Fibroblast of pulmonary artery (primary cell): ENCODE data around the gene FAF1.
"Not testable (repeated sequence)": the region's sequence is repeated elsewhere in the genome, so short reads cannot be mapped to it uniquely, and the experiment has no call there.

Experiments
- DNase-seq: peaks from one replicate; pipeline ENCODE4 v3.0.0-alpha.2; 2010; ENCODE audit warnings: low read depth
- H3K4me3 ChIP-seq: replicated peaks from 2 replicates; pipeline ENCODE4 v1.5.1; 2011; ENCODE audit warnings: low read depth, mild to moderate bottlenecking, control low read depth, low read length, moderate library complexity
- TF ChIP-seq, protein P1 (sequence below): IDR thresholded peaks from 2 replicates; pipeline ENCODE4 v1.5.1; 2011; ENCODE audit warnings: mild to moderate bottlenecking, control low read depth, low read length, inconsistent platforms; ENCODE audit errors: missing control alignments

FAF1 gene

DNA sequence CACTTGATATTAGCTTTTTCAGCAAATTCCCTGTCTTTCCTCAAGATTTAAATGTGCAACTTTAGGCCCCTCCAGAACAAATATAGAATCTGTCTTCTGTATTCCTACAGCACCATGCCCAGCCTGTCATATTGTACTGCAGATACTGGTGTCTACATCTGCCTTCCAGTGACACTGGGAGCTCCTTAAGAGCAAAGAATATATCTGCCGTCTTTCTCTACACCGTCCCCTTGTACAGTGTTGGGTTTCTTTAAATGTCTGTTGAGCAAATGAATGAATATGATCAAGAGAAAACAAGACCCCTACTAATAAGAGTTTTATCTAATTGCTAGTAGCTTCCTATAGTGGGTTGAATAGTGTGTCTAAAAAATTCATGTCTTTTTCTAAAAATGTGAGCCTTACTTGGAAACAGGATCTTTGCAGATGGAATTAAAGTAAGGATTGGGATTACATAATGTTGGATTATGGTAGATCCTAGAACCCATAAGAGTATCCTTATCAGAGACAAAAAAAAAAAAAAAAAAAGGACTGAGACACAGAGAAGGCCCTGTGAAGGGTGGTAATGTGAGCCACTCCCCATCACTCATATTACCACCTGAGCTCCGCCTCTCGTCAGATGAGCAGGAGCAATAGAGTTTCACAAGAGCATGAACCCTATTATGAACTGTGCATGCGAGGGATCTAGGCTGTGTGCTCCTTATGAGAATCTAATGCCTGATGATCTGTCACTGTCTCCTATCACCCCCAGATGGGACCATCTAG is 128.6 kb downstream of the FAF1 start:
- TF ChIP-seq, protein P1, sequence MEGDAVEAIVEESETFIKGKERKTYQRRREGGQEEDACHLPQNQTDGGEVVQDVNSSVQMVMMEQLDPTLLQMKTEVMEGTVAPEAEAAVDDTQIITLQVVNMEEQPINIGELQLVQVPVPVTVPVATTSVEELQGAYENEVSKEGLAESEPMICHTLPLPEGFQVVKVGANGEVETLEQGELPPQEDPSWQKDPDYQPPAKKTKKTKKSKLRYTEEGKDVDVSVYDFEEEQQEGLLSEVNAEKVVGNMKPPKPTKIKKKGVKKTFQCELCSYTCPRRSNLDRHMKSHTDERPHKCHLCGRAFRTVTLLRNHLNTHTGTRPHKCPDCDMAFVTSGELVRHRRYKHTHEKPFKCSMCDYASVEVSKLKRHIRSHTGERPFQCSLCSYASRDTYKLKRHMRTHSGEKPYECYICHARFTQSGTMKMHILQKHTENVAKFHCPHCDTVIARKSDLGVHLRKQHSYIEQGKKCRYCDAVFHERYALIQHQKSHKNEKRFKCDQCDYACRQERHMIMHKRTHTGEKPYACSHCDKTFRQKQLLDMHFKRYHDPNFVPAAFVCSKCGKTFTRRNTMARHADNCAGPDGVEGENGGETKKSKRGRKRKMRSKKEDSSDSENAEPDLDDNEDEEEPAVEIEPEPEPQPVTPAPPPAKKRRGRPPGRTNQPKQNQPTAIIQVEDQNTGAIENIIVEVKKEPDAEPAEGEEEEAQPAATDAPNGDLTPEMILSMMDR, result no peak
- no peak overlapping the region for H3K4me3 ChIP-seq
- DNase-seq, result no peak

DNA sequence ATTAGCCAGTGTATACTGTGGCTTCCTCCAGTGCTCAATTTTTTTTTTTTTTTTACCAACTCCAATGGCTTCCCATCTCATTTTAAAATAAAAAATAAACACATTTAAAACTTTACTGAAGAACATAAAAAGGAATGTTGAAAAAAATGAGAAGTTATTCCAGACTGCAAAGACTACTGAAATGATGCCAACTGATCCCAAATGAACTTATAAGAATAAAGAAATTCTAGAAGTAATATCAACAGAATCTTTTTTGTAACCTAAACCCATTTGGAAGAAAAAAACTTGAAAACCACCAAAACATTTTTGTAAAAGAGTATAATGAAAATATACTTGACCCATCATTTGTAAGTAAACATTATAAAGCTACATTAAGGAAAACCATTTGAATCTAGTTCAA is 129.4 kb downstream of the FAF1 start:
- no peak overlapping the region for H3K4me3 ChIP-seq
- DNase-seq, result no peak
- TF ChIP-seq, protein P1, result no peak

DNA sequence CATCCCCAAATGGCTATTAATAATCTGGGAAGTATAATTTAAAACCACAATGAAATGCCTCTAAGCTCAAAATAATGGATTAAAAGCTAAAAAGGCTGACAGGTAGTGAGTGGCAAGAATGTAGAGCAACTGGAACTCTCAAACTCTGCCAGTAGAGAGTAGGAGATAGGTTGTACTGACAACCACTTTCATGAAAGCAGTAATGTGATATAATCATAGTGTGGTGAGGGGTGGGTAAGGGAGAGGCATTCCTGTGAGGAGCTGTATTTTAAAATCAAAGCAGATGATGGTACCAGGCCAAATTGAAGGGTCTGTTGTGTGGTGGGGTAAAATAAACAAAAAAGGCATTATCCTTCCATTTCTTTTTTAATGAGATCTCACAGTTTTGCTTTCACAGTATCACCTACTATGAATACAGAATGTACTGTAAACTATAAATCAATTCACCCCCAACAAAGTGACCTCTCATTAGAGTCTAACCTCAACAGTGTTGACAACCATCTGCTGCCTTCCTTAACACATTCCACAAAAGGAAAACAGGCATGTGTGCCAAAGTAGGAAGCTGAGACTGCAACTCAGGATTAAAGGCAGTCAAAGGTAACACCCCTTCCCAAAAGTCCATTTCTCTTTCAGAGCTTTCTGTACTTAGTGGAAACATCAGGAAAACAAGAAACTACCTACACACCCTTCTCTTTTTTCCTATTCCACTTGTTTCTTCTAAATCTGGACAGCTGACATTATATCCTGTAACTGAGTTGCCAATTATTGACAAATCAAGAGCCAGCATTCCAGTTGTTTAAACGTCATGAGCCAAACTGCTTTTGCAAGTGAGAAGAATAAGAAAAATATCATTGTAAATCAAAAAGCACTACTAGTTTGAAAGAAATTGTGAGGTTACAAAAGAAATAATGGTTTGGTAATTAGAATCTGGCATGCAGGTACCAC is 130.8 kb downstream of the FAF1 start:
- TF ChIP-seq, protein P1, result no peak
- no peak for DNase-seq

DNA sequence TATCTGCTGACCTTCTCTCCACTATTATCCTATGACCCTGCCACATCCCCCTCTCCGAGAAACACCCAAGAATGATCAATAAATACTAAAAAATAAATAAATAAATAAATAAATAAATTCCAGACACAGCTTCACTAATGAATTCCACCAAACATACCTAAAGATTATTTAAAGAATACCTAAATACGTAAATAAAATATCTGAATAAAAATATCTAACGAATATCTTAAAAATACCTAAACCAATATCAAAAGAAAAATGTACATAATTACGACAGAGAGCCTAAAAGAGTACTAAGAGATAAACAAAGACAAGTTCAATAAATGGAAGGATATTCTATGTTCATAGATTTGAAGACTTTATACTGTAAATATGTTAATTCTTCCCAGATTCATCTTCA is 132.5 kb downstream of the FAF1 start:
- TF ChIP-seq, protein P1, result no peak
- H3K4me3 ChIP-seq, result no peak overlapping the region
- no peak for DNase-seq

More for the DNA sequence above, 130.8 kb downstream of the FAF1 start:
- H3K4me3 ChIP-seq, result no peak overlapping the region

DNA sequence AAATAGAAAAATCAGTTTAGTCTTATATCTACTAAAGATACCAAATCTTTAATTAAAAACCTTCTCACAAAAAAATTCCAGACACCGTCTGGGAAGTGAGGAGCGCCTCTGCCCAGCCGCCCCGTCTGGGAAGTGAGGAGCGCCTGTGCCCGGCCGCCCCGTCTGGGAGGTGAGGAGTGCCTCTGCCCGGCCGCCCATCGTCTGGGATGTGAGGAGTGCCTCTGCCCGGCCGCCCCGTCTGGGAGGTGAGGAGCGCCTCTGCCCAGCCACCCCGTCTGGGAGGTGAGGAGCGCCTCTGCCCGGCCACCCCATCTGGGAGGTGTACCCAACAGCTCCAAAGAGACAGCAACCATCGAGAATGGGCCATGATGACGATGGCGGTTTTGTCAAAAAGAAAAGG is 133.3 kb downstream of the FAF1 start:
- H3K4me3 ChIP-seq, DNase-seq: not testable (repeated sequence)

DNA sequence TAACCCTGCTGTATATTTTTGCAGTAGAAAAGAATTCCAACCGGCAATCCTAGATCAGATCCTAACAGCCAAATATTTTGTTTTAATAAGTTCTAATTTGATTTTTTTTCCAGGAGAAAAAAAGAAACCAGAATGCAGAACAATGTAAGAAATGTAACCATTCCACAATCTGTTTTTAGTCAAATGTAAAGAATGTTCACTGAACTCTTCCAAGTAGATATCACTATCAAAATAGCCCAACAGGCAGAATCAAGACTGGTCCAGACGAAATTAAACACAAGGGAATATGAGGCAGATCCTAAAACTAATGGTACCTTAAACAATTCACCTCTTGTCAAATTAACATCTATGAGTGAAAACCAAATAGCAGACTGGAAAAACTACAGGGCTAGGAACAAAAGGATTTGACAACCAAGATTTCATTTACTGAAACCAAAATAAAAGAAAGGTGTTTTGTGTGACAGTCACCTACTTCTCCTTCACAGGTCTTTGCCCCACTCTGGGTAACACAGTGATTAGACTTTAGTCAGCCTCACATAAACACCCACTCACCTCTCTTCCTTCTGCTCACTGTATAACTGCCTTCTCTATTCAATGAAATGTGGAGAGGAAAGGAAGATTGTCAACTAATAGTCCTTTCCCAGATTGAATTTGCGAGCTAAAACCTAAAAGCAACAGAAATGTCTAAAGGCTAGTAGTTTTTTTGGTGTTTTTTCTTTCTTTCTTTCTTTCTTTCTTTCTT is 137.9 kb downstream of the FAF1 start:
- no peak overlapping the region for H3K4me3 ChIP-seq
- DNase-seq, result peak; percentile 20
- TF ChIP-seq, protein P1, result no peak

DNA sequence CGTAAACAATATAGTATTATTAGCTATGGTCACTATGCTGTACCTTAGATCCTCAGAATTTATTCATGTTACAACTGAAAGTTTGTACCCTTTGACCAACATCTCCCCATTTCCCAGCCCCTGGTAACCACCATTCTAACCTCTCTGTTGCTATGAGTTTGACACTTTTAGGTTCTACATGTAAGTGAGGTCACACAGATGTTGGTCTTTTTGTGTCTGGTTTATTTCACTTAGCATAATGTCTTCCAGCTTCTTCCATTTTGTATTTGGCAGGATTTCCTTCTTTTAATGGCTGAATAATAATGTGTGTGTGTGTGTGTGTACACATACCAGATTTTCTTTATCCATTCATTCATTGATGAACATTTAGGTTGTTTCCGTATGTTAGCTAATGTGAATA is 139.5 kb downstream of the FAF1 start:
- TF ChIP-seq, protein P1, result no peak
- no peak overlapping the region for H3K4me3 ChIP-seq
- DNase-seq, result no peak
